Measurements from ENCODE around the gene NAXE. TPM values are rescaled to one million over a fixed set of nuclear protein-coding genes. Genes with fewer than 3 reads are reported as not detected.
"Not testable (repeated sequence)": the region's sequence is repeated elsewhere in the genome, so short reads cannot be mapped to it uniquely, and the experiment has no call there.

The NAXE gene
- total RNA-seq, 2 donors from 2014 or later = 91.6 to 95.0 TPM

DNA sequence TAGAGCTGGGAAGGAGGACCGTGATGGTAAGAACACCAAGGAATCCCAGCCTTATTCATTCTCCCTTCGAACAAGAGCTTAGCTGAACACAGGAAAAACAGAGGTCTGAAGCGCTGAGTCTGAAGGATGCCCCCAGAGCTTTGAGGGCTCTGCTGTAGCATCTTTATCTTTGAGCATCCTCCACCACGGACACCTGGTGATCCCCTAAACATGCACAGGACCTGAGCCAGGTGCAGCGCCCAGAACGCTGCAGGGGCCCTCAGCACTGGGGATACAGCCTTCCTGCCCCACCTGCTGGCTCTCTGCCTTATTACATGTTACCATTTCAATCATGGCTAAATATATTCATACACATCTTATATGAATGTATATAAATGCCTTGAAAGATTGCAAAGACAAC, 17.4 kb downstream of the NAXE start:
- intact Hi-C loops (cut with DNase I) = loop anchor here (5.0 to 10.0 kb wide), 3 partner anchors 124 to 224 kb away; no protein-coding TSS in a partner anchor
- DNase-seq (no peak), ATAC-seq (peak in 1 of 2 donors; percentile 41)

DNA sequence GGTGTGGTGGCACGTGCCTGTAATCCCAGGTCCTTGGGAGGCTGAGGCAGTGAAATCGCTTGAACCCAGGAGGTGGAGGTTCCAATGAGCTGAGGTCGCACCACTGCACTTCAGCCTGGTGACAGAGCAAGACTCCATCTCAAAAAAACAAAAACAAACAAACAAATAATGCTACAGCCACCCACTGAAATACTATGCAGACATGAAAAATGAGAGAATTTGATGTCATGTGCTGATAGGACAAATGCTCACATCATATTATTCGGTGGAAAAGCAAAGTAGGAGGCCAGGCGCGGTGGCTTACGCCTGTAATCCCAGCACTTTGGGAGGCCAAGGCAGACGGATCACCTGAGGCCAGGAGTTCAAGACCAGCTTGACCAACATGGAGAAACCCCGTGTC, 18.5 kb downstream of the NAXE start:
- DNase-seq; intact Hi-C loops (cut with DNase I): not testable (repeated sequence)

DNA sequence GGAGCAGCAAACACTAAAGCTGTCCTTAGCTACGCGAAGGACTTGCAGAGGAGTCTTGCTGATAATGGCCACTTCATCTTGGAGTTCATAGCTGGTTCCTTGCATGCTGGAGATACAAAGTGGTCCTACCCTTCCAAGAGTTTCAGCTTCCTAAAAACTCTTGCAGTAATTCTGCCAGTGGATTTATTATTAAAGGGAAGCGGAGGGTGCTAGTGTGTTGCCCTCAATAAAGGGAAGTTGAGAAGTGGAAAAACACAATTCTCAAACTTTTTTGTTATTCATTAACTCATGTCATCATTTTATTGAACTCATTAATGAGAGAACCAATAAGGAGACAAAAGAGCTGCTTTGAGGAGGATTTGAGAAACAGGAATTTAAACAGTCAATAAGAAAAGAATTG, 21.1 kb downstream of the NAXE start:
- DNase-seq = no peak
- ATAC-seq = no peak
- intact Hi-C loops (cut with DNase I) = no loop called here

More for the DNA sequence above, 18.5 kb downstream of the NAXE start:
- ATAC-seq = not testable (repeated sequence)

DNA sequence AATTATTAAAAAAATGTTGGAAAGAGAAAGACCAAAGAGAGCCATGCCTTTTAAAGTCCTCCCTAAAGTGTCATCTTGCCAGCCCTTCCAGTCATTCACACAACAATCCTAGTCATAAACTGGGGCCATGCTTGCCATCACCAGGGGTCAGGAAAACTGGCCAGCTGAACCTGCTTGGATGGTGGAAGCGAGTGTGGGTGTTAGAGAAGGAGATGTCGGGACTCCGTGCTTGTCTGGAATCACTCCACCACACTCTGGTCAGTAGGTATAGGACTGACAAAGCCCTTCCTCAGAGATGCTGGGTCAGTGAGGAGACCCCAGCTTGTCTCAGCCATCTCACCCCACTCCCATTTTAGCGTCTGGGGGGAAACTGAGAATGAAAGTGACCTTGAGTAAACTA, 24.4 kb downstream of the NAXE start:
- peak; percentile 13 to 38 for ATAC-seq
- no peak for DNase-seq
- intact Hi-C loops (cut with DNase I) = no loop called here

DNA sequence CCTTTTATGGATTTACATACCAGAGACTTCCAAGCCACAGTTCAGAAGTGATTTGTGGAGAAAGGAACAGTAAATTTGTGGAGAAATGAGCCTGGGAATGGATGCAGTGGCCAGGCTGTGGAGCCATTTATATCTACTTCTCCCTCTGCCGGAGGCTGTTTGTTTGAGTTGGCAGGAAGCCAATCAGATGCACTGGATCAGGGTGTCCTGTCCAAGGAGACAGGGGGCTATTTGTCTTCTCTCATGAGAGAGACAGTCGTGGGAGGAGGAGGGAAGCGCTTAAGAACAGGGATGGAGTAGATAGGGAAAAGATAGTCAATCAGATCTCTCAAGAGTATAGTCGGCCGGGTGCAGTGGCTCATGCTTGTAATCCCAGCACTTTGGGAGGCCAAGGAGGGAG, 24.9 kb downstream of the NAXE start:
- intact Hi-C loops (cut with DNase I) = no loop called here
- peak; percentile 43 for DNase-seq

DNA sequence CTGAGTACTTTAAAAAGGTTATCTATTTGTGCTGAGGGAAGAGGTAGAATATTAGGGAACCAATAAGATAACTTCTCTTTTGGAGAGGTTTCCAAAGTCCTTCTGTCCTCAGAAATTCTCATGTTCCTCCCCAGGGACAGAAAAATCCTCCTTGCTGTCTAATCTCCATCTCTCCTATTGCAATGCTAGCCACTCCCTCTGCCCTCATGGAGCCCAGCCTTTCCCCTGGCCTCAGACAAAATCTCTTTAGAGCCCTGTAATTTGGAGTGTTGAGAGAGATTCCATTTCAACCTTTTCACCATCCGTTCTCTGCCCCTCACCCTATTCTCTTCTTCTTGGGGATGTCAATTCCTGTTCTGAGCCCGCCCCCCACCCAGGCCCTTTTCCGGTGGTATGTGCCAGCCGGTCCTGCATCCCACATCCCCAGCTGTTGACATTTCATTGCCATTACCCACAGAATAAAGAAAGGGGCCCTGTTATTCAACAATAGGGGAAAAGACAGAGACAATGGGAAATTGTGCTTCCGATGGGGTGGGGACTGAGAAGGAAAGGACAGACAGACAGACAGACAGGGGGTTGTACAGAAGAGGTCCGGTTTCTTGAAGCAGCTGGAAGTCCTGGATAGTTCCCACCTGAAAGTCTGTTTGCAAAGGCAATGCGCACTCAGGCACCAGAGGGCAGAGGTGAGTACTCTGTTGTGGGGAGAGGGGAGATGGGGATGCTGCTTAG, 27.4 kb downstream of the NAXE start, which contains the start of gene HAPLN2:
Gene HAPLN2, plus strand, starts transcription at position 563 of the 729 bp plus-strand sequence. CDS start 4,076 bp downstream, outside the sequence.
- no peak for DNase-seq
- intact Hi-C loops (cut with DNase I) = no loop called here
- no peak for ATAC-seq

More for the DNA sequence above, 24.9 kb downstream of the NAXE start:
- ATAC-seq = peak; percentile 80 to 83

DNA sequence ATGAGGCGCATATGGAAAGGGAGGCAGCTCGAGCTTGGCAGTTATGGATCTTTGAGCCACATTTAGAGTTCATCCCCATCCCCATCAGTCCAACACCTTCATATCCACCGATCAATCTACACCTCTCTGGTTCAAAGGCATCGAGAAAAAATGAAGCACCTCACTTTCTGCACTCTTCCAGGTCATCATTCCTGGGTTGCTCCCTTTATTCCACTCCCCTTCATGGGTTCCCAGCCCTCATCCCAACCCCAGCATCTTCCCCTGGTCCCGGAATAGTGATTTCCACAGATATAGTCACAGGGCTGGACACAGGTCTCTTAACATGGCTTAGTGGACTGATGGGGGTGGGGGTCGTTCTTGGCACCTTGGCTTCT, 28.0 kb downstream of the NAXE start:
- intact Hi-C loops (cut with DNase I) = no loop called here
- ATAC-seq (no peak), DNase-seq (no peak)

DNA sequence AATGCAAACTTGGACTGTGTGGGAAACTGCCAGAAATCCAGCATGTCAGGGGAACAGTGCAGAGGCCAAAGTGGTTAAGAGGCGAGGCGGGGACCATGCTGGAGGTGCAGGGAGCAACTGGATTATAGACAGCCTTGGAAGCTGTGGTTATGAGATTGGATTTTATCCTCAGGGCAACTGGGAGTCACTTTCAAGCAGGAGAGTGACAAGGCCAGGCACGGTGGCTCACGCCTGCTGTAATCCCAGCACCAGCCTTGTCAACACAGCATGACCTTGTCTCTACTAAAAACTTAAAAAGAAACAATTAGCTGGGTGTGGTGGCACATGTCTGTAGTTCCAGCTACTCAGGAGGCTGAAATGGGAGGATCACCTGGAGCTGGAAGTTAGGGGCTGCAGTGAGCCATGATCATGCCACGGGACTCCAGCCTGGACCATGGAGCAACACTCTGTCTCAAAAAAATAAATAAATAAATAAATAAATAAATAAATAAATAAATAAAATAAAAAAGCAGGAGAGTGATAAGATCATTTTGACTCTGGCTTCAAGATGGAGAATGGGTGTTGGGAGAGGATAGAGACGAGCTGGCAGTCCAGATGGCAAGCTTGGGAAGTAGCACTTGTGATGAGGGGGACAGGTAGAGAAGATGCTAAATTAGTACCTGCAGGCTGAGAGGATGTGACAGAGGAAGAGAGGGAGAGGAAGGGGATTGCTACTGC, 31.2 kb downstream of the NAXE start:
- ATAC-seq (no peak), DNase-seq (no peak)
- intact Hi-C loops (cut with DNase I) = no loop called here

DNA sequence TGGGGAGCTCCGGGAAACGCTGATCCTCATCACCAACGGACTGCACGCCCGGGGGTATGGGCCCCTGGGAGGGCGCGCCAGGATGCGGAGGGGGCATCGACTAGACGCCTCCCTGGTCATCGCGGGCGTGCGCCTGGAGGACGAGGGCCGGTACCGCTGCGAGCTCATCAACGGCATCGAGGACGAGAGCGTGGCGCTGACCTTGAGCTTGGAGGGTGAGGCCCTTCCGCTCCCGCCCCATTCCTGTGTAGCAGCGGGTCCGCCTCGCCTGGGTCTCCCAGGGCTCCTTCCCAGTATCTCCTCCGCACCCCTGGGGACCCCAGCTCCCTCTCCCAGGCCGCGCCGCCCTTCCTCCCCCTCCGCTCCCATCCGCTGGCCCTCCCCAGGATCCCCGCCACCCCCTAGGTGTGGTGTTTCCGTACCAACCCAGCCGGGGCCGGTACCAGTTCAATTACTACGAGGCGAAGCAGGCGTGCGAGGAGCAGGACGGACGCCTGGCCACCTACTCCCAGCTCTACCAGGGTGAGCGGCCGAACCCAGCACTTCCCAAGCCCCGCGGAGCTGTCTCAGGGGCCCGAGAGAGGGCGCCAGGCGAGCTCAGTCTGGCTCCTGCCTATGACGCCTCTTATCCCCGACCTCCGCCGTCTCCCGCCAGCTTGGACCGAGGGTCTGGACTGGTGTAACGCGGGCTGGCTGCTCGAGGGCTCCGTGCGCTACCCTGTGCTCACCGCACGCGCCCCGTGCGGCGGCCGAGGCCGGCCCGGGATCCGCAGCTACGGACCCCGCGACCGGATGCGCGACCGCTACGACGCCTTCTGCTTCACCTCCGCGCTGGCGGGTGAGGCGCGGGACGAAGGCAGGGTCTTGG, 32.6 kb downstream of the NAXE start:
- intact Hi-C loops (cut with DNase I) = no loop called here

DNA sequence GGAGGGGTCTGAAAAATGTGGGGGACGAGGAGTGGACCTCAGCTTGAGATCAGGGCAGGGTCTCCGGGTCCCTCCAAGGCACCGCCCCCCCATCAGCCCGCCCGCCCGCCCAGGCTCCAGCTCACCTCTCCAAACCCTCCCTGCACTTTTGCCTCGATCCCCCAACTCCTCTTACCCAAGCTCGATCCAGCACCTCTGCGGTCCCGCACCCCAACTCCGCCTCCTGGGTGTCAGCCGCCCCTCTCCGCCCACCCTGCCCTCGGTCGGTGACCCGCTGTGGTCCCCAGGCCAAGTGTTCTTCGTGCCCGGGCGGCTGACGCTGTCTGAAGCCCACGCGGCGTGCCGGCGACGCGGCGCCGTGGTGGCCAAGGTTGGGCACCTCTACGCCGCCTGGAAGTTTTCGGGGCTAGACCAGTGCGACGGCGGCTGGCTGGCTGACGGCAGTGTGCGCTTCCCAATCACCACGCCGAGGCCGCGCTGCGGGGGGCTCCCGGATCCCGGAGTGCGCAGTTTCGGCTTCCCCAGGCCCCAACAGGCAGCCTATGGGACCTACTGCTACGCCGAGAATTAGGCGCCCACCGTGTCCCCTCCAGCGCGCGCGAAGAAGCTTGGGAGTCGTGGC, 33.3 kb downstream of the NAXE start:
- intact Hi-C loops (cut with DNase I) = loop anchor here in 1 of 2 donors (5.0 kb wide), 1 partner anchor 52 kb away; the partner anchor contains the start of gene NES
- DNase-seq = no peak
- peak; percentile 31 to 33 for ATAC-seq

More for the DNA sequence above, 32.6 kb downstream of the NAXE start:
- peak; percentile 63 to 76 for ATAC-seq
- DNase-seq = peak; percentile 64

DNA sequence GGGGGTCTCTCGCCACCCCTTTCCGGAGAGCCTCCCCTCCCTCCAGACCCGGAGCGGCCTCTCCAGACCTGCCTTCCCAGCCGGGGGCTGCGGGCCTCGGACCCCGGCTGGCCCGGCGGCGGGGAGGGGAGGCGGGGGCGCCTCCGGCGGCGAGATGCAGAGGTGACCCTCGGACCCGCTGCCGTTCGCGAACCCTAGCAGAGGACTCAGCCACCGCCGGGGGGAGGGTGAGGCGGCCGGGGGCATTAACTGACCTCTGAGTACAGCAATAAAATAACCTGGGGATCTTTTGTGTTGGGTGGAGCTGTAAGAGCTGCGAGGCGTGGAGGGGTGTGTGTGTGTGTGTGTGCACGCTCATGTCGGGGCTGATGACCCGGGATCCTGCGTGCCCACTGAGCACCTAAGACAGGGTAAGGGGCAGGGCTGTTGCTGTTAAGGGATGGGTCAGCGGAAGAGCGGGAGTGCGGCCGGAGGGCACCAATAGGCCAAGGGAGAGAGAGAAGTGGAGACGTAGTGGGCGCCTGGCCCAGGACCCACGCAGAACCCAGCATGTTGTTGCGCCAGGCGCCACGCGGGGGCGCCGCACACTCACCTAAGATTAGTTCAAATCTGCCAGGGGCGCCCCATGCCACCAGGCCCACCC, 34.0 kb downstream of the NAXE start:
- peak; percentile 66 to 68 for ATAC-seq

DNA sequence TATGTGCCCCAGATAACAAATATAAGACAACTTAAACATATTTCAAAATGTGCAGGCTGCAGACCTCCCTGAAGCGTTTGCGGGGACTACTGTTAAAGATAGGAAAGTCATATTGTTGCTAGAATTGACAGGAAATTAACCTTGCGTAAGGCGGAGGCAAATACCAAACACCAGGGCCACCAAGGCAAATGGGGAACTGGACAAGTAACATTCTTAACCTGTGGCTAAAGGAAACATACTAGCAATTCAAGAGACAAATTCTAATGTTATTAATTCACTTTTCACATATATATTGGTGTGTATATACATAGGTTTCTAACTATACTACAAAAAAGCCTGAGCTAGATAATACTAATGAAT, 34.5 kb downstream of the NAXE start:
- intact Hi-C loops (cut with DNase I) = loop anchor here (2.0 to 5.0 kb wide), 2 partner anchors 33 to 51 kb away; partner anchors contain the start of gene NES (in 1 of the 2)
- no peak for DNase-seq

More for the DNA sequence above, 34.0 kb downstream of the NAXE start:
- DNase-seq = peak; percentile 67
- intact Hi-C loops (cut with DNase I) = loop anchor here (2.0 to 5.0 kb wide), 2 partner anchors 33 to 52 kb away; partner anchors contain the start of gene NES (in 1 of the 2)

DNA sequence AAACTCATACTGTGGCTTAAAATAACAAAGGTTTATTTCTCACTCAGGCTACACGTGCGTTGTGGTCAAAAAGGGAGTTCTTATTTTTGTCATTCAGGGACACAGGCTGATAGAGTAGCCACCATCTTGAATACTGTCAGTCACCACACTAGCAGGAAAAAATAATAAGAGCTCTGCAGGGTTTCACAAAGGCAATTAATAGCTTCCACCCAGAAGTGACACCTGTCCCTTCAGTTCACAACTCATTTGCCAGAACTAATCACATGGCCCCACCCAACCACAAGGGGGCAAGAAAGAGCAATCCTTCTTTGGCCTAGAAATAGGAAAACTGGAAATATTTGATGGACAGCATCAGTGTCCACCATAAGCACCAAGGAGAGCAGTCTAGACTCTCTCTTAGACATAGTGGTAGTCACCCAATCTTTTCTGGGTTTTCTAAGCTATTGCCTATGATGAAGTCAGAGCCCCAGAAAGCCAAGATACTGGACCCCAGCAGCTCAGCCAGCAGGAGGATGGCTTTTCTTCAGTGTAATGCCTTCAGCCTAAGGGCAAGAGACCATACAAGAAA, 35.8 kb downstream of the NAXE start:
- intact Hi-C loops (cut with DNase I) = loop anchor here (2.0 to 5.0 kb wide), 2 partner anchors 31 to 50 kb away; partner anchors contain the start of gene NES (in 1 of the 2)
- DNase-seq (no peak), ATAC-seq (no peak)

More for the DNA sequence above, 34.5 kb downstream of the NAXE start:
- ATAC-seq = no peak

DNA sequence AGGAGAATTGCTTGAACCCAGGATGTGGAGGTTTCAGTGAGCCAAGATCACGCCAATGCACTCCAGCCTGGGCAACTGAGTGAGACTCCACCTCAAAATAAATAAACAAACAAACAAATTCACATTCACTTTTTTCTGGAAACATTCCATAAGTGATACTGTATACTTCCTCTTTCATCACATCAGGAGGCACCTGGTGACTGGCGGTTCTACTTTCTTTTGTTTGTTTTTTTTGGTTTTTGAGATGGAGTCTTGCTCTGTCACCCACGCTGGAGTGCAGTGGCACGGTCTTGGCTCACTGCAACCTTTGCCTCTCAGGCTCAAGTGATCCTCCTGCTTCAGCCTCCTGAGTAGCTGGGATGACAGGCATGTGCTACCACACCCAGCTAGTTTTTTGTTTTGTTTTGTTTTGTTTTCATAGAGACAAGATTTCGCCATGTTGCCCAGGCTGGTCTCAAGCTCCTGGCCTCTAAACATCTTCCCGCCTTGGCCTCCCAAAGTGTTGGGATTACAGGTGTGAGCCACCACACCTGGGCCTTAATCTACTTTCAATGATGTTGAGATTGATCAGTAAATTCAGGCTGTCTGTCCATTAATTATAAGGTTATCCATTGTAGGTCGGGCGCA, 38.4 kb downstream of the NAXE start:
- ATAC-seq (no peak), DNase-seq (no peak)
- intact Hi-C loops (cut with DNase I) = loop anchor here in 1 of 2 donors (2.0 to 5.0 kb wide), 2 partner anchors 27 to 47 kb away; partner anchors contain the start of gene NES

DNA sequence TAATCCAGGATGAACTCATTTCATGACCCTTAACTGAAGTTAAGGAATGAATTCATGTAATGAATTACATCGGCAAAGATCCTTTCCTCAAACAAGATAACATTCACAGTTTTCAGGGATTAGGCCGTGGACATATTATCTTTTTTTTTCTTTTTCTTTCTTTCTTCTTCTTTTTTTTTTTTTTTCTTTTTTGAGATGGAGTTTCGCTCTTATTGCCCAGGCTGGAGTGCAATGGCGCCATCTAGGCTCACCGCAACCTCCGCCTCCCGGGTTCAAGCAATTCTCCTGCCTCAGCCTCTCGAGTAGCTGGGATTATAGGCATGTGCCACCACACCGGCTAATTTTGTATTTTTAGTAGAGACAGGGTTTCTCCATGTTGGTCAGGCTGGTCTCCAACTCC, 39.6 kb downstream of the NAXE start:
- DNase-seq; ATAC-seq; intact Hi-C loops (cut with DNase I): not testable (repeated sequence)

DNA sequence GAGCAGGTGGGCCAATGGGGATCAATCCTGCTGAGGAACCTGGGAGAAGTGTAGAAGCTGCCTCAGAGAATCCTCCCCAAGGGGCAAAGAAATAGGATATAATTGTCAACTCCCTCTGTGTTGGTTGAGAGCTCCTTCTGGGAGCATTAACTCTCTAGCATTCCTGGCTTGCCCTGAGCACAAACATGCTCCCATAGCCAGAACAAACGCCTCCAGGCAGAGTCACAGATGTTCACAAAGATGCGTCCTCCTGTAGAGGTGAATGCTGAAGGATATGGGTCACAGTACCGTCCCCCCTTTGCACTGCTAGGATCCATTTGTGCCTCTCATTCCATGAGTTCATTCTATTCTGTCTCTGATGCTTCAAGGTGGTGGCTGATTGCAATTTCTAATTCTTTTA, 40.8 kb downstream of the NAXE start:
- intact Hi-C loops (cut with DNase I) = no loop called here
- no peak for ATAC-seq
- no peak for DNase-seq
